AG09319 (cell line): ENCODE data around the gene KIAA1217.

Source experiments
- DNase-seq: peaks from one replicate; pipeline ENCODE4 v3.0.0-alpha.2; 2010; ENCODE audit warnings: low read depth; ENCODE audit errors: extremely low read depth
- CTCF ChIP-seq: IDR thresholded peaks from 2 replicates; pipeline ENCODE4 v1.5.1; 2011; ENCODE audit warnings: low read depth, mild to moderate bottlenecking, inconsistent platforms, low read length, moderate library complexity

Gene KIAA1217

GRCh38 chr10:24449769-24450310 is 240.9 kb downstream of the KIAA1217 start:
- TF ChIP-seq CTCF = no peak
- DNase-seq = no peak

- no peak for TF ChIP-seq CTCF
- no peak for DNase-seq
These were observed 242.4 kb downstream of the KIAA1217 start for GRCh38 chr10:24451325-24451820.

GRCh38 chr10:24452030-24452429 is 243.1 kb downstream of the KIAA1217 start:
- TF ChIP-seq CTCF = no peak
- no peak for DNase-seq

- no peak for TF ChIP-seq CTCF
- DNase-seq = no peak
These were observed 244.5 kb downstream of the KIAA1217 start for GRCh38 chr10:24453404-24453830.

- TF ChIP-seq CTCF = no peak
- no peak for DNase-seq
These were observed 245.0 kb downstream of the KIAA1217 start for GRCh38 chr10:24453973-24454372.

- TF ChIP-seq CTCF = no peak
- DNase-seq = no peak
These were observed 246.5 kb downstream of the KIAA1217 start for GRCh38 chr10:24455447-24455846.

GRCh38 chr10:24456322-24456721 is 247.4 kb downstream of the KIAA1217 start:
- DNase-seq = no peak
- TF ChIP-seq CTCF = no peak
